Measurements from ENCODE around the gene KCTD17. TPM values are rescaled to one million over a fixed set of nuclear protein-coding genes. Genes with fewer than 3 reads are reported as not detected.

The KCTD17 gene
- total RNA-seq: 10 to 100 TPM; 28.1 to 34.7 TPM

GRCh38 chr22:37051391-37052385, at the start of gene KCTD17:
TSS of gene KCTD17 (plus strand) at chr22:37051742. CDS start at chr22:37051761, 19 bp downstream.
- POLR2A ChIA-PET: interaction anchor here (0.6 to 1.7 kb wide), 7 partner anchors 9 to 569 kb away, joined by 3 to 8 read pairs (median 4); no protein-coding TSS in a partner anchor
- Mint-ChIP-seq H3K36me3 (peaks cover 5% of the 10 kb centered on the region), H3K9me3 (no peaks in the 10 kb centered on the region), H3K27ac (peak within 1 kb of the TSS; percentile 34), H3K4me3 (peak within 1 kb of the TSS; percentile 70), H3K4me1 (peaks cover 11% of the 10 kb centered on the region), H3K27me3 (no peaks in the 10 kb centered on the region)
- ATAC-seq (ENCODE audit: low read depth) (peak; percentile 100), DNase-seq (peak; percentile 88)

- no peak for ATAC-seq (ENCODE audit: low read depth)
- peaks cover 30% of the 10 kb centered on the region for H3K27me3 Mint-ChIP-seq
- no peak overlapping the region for H3K27ac Mint-ChIP-seq
- H3K4me3 Mint-ChIP-seq: no peak overlapping the region
- no peaks in the 10 kb centered on the region for H3K36me3 Mint-ChIP-seq
- peak; percentile 19 for DNase-seq
- POLR2A ChIA-PET: no interaction called here
- no peaks in the 10 kb centered on the region for H3K4me1 Mint-ChIP-seq
- no peaks in the 10 kb centered on the region for H3K9me3 Mint-ChIP-seq
Measured at GRCh38 chr22:37001826-37002225, 49.7 kb upstream of the KCTD17 start.

- DNase-seq: peak; percentile 2
- H3K4me3 Mint-ChIP-seq: no peak overlapping the region
- peaks cover 3% of the 10 kb centered on the region for H3K4me1 Mint-ChIP-seq
- POLR2A ChIA-PET: no interaction called here
- no peaks in the 10 kb centered on the region for H3K36me3 Mint-ChIP-seq
- no peak for ATAC-seq (ENCODE audit: low read depth)
- H3K27me3 Mint-ChIP-seq: peaks cover 34% of the 10 kb centered on the region
- no peaks in the 10 kb centered on the region for H3K9me3 Mint-ChIP-seq
- H3K27ac Mint-ChIP-seq: no peak overlapping the region
Measured at GRCh38 chr22:37002633-37003032, 48.9 kb upstream of the KCTD17 start.

GRCh38 chr22:37007651-37008050, 43.9 kb upstream of the KCTD17 start:
- Mint-ChIP-seq H3K36me3 (no peaks in the 10 kb centered on the region), H3K4me1 (peaks cover 5% of the 10 kb centered on the region), H3K4me3 (no peak overlapping the region), H3K27me3 (peaks cover 37% of the 10 kb centered on the region), H3K9me3 (no peaks in the 10 kb centered on the region), H3K27ac (no peak overlapping the region)
- ATAC-seq (ENCODE audit: low read depth) (no peak), DNase-seq (no peak)
- POLR2A ChIA-PET: no interaction called here

- DNase-seq (no peak), ATAC-seq (ENCODE audit: low read depth) (no peak)
- H3K9me3 Mint-ChIP-seq: no peaks in the 10 kb centered on the region
- H3K27me3 Mint-ChIP-seq: peaks cover 35% of the 10 kb centered on the region
- H3K4me3 Mint-ChIP-seq: no peak overlapping the region
- POLR2A ChIA-PET: no interaction called here
- H3K27ac Mint-ChIP-seq: no peak overlapping the region
- H3K4me1 Mint-ChIP-seq: peaks cover 5% of the 10 kb centered on the region
- no peaks in the 10 kb centered on the region for H3K36me3 Mint-ChIP-seq
Measured at GRCh38 chr22:37008365-37008764, 43.2 kb upstream of the KCTD17 start.

- H3K36me3 Mint-ChIP-seq: no peaks in the 10 kb centered on the region
- H3K27ac Mint-ChIP-seq: no peak overlapping the region
- ATAC-seq (ENCODE audit: low read depth) (no peak), DNase-seq (peak; percentile 2)
- POLR2A ChIA-PET: no interaction called here
- no peak overlapping the region for H3K4me3 Mint-ChIP-seq
- peaks cover 5% of the 10 kb centered on the region for H3K4me1 Mint-ChIP-seq
- peaks cover 32% of the 10 kb centered on the region for H3K27me3 Mint-ChIP-seq
- H3K9me3 Mint-ChIP-seq: no peaks in the 10 kb centered on the region
Measured at GRCh38 chr22:37009490-37009889, 42.1 kb upstream of the KCTD17 start.

GRCh38 chr22:37010174-37010573, 41.4 kb upstream of the KCTD17 start:
- peaks cover 27% of the 10 kb centered on the region for H3K27me3 Mint-ChIP-seq
- no peaks in the 10 kb centered on the region for H3K9me3 Mint-ChIP-seq
- DNase-seq (peak; percentile 13), ATAC-seq (ENCODE audit: low read depth) (no peak)
- H3K36me3 Mint-ChIP-seq: no peaks in the 10 kb centered on the region
- H3K4me1 Mint-ChIP-seq: peaks cover 5% of the 10 kb centered on the region
- POLR2A ChIA-PET: no interaction called here
- no peak overlapping the region for H3K4me3 Mint-ChIP-seq
- H3K27ac Mint-ChIP-seq: no peak overlapping the region

- Mint-ChIP-seq H3K36me3 (no peaks in the 10 kb centered on the region), H3K9me3 (no peaks in the 10 kb centered on the region), H3K4me3 (no peak overlapping the region), H3K27me3 (peaks cover 21% of the 10 kb centered on the region), H3K27ac (no peak overlapping the region), H3K4me1 (peaks cover 5% of the 10 kb centered on the region)
- DNase-seq (peak; percentile 20), ATAC-seq (ENCODE audit: low read depth) (no peak)
- POLR2A ChIA-PET: interaction anchor here (0.6 kb wide), 1 partner anchor 30 kb away, joined by 6 read pairs; no protein-coding TSS in a partner anchor
Measured at GRCh38 chr22:37010976-37011375, 40.6 kb upstream of the KCTD17 start.

GRCh38 chr22:37011472-37011871, 40.1 kb upstream of the KCTD17 start:
- Mint-ChIP-seq H3K27ac (no peak overlapping the region), H3K9me3 (no peaks in the 10 kb centered on the region), H3K4me1 (peaks cover 5% of the 10 kb centered on the region), H3K4me3 (no peak overlapping the region), H3K36me3 (no peaks in the 10 kb centered on the region), H3K27me3 (peaks cover 18% of the 10 kb centered on the region)
- POLR2A ChIA-PET: interaction anchor here (0.6 kb wide), 1 partner anchor 30 kb away, joined by 6 read pairs; no protein-coding TSS in a partner anchor
- DNase-seq (no peak), ATAC-seq (ENCODE audit: low read depth) (no peak)

- POLR2A ChIA-PET: no interaction called here
- ATAC-seq (ENCODE audit: low read depth) (no peak), DNase-seq (no peak)
- Mint-ChIP-seq H3K27me3 (peaks cover 10% of the 10 kb centered on the region), H3K9me3 (no peaks in the 10 kb centered on the region), H3K36me3 (no peaks in the 10 kb centered on the region), H3K4me1 (peaks cover 3% of the 10 kb centered on the region), H3K27ac (no peak overlapping the region), H3K4me3 (no peak overlapping the region)
Measured at GRCh38 chr22:37012262-37012904, 39.2 kb upstream of the KCTD17 start.

GRCh38 chr22:37012956-37013355, 38.6 kb upstream of the KCTD17 start:
- no peak for ATAC-seq (ENCODE audit: low read depth)
- H3K4me3 Mint-ChIP-seq: no peak overlapping the region
- peaks cover 2% of the 10 kb centered on the region for H3K4me1 Mint-ChIP-seq
- no peak for DNase-seq
- no peaks in the 10 kb centered on the region for H3K9me3 Mint-ChIP-seq
- H3K27me3 Mint-ChIP-seq: peaks cover 6% of the 10 kb centered on the region
- no peak overlapping the region for H3K27ac Mint-ChIP-seq
- POLR2A ChIA-PET: no interaction called here
- H3K36me3 Mint-ChIP-seq: no peaks in the 10 kb centered on the region

GRCh38 chr22:37014415-37014806, 37.1 kb upstream of the KCTD17 start:
- no peak for ATAC-seq (ENCODE audit: low read depth)

GRCh38 chr22:37014835-37015586, 36.5 kb upstream of the KCTD17 start:
- no peak for ATAC-seq (ENCODE audit: low read depth)
- H3K9me3 Mint-ChIP-seq: no peaks in the 10 kb centered on the region
- no peaks in the 10 kb centered on the region for H3K36me3 Mint-ChIP-seq
- no peak overlapping the region for H3K4me3 Mint-ChIP-seq
- DNase-seq: peak; percentile 4
- POLR2A ChIA-PET: no interaction called here
- H3K27ac Mint-ChIP-seq: no peak overlapping the region
- peaks cover 2% of the 10 kb centered on the region for H3K4me1 Mint-ChIP-seq
- H3K27me3 Mint-ChIP-seq: no peaks in the 10 kb centered on the region

More at GRCh38 chr22:37014415-37014806, 37.1 kb upstream of the KCTD17 start:
- Mint-ChIP-seq H3K27me3 (no peaks in the 10 kb centered on the region), H3K9me3 (no peaks in the 10 kb centered on the region), H3K4me1 (peaks cover 2% of the 10 kb centered on the region), H3K36me3 (no peaks in the 10 kb centered on the region), H3K27ac (no peak overlapping the region), H3K4me3 (no peak overlapping the region)
- DNase-seq: no peak
- POLR2A ChIA-PET: no interaction called here
